Lower leg skin (tissue), 4 donors: Measurements from ENCODE around the gene KDM4B. TPM values are rescaled to one million over a fixed set of nuclear protein-coding genes. Genes with fewer than 3 reads are reported as not detected.

Experiments
- DNase-seq, 2 donors: peaks; one replicate each; pipeline ENCODE4 v3.0.0-alpha.2; 2019; ENCODE audit warnings: low spot score in 2 of 2
- H3K4me3 ChIP-seq: fragments of 200-600 bp; sonication (generic); 2 replicates; pipeline ENCODE4 v1.5.1; 2017; ENCODE audit warnings: mild to moderate bottlenecking, low read depth; ENCODE audit not compliant: poor library complexity, severe bottlenecking
- POLR2A ChIP-seq, 2 donors: fragments of 450-650 bp; IDR thresholded peaks; one replicate each; pipeline ENCODE4 v1.6.1; 2016 to 2017; ENCODE audit warnings: antibody characterized with exemption in 2 of 2, mild to moderate bottlenecking in 1 of 2, moderate library complexity in 1 of 2
- WGBS, 2 donors: methylation state at CpG; one replicate each; pipeline ENCODE4 v1.1.5; 2018; 5-methylcytosine and 5-hydroxymethylcytosine counted together
- intact Hi-C: fragments of 100-400 bp; cut with DNase I; formaldehyde crosslinking; loops from one replicate; pipeline ENCODE4 v1.15.0; 2023; ENCODE audit warnings: low total_unique reads
- total RNA-seq, 4 donors: library from RNA; depleted of rRNA; stranded (reverse); fragments of >200 nt; gene quantifications; one replicate each; pipeline ENCODE4 v1.1.0, GENCODE V29; 2016
- TF ChIP-seq, protein P1 (sequence below), 3 donors: fragments of 450-650 bp; IDR thresholded peaks; one replicate each; pipeline ENCODE4 v1.5.1; 2016; ENCODE audit warnings: antibody characterized with exemption in 3 of 3, mild to moderate bottlenecking in 3 of 3, moderate library complexity in 2 of 3

KDM4B gene
- total RNA-seq, 4 donors from 2014 or later, result 40.1 to 71.4 (median 51.3) TPM

DNA sequence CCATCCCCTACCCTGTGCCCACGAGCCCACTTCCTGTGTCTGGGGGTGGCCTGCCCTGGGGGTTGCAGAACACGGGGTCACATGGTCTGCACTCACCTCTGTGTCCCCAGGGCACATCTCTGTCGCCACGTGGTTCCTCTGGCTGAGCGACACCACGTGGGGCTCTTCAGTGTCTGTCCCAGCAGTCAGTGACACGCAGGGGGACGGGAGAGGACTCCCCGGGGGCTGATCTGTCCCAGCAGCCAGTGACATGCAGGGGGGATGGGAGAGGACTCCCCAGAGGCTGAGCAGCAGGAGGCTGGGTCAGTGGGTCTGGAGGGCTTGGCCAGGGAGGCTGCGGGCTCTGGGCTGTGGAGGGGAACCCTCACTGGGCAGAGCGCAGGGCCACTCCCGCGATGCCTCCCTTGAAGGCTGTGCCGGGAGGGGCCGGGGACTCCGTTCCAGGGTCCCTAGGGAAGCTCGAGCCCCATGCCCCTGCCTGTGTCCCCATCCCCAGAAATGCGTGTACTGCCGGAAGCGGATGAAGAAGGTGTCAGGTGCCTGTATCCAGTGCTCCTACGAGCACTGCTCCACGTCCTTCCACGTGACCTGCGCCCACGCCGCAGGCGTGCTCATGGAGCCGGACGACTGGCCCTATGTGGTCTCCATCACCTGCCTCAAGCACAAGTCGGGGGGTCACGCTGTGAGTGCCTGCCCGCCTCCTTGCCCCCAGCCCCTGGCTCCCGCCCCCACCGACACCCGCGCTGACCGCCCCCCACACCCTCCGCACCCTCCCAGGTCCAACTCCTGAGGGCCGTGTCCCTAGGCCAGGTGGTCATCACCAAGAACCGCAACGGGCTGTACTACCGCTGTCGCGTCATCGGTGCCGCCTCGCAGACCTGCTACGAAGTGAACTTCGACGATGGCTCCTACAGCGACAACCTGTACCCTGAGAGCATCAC lies 174.8 kb downstream of the KDM4B start:
- no peak for TF ChIP-seq POLR2A (IDR thresholded peaks at IDR 0.05)
- TF ChIP-seq, protein P1, sequence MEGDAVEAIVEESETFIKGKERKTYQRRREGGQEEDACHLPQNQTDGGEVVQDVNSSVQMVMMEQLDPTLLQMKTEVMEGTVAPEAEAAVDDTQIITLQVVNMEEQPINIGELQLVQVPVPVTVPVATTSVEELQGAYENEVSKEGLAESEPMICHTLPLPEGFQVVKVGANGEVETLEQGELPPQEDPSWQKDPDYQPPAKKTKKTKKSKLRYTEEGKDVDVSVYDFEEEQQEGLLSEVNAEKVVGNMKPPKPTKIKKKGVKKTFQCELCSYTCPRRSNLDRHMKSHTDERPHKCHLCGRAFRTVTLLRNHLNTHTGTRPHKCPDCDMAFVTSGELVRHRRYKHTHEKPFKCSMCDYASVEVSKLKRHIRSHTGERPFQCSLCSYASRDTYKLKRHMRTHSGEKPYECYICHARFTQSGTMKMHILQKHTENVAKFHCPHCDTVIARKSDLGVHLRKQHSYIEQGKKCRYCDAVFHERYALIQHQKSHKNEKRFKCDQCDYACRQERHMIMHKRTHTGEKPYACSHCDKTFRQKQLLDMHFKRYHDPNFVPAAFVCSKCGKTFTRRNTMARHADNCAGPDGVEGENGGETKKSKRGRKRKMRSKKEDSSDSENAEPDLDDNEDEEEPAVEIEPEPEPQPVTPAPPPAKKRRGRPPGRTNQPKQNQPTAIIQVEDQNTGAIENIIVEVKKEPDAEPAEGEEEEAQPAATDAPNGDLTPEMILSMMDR (IDR thresholded peaks at IDR 0.05), result no peak
- intact Hi-C loops, result no loop called here
- 91 to 92% methylated on average over 34 to 47 of the region's 51 CpGs for WGBS, 2 donors
- no peak for DNase-seq
- no peak overlapping the region for H3K4me3 ChIP-seq

DNA sequence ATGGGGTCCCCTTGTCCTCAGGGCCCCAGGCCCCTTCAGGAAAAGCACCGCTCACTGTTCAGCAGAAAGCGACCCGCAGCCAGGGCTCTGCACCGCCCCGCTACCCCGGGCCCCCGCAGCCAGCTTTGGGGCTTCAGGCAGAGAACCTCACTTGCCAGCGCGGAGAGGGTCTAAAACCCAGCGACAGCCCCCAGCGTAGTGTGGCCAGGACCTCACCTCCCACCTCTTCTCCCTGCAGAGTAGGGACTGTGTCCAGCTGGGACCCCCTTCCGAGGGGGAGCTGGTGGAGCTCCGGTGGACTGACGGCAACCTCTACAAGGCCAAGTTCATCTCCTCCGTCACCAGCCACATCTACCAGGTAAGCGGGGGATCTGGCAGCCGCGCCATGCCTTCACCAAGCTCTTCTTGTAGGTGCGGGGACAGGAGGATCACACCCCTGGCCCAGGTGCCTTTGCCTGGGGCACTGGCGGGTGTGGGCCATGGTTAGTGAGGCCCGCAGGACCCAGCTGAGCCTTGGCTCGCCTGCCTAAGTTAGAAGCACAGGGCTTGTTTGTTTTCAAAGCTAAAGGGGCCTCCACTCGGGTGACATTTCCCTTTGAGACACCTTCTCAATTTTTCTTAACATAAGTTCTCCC lies 175.7 kb downstream of the KDM4B start:
- WGBS, 2 donors, result 79 to 91% methylated on average over 18 to 20 of the region's 23 CpGs
- TF ChIP-seq, protein P1 (IDR thresholded peaks at IDR 0.05), result no peak
- TF ChIP-seq POLR2A (IDR thresholded peaks at IDR 0.05), result no peak
- no peak overlapping the region for H3K4me3 ChIP-seq
- intact Hi-C loops, result no loop called here
- DNase-seq, result no peak

DNA sequence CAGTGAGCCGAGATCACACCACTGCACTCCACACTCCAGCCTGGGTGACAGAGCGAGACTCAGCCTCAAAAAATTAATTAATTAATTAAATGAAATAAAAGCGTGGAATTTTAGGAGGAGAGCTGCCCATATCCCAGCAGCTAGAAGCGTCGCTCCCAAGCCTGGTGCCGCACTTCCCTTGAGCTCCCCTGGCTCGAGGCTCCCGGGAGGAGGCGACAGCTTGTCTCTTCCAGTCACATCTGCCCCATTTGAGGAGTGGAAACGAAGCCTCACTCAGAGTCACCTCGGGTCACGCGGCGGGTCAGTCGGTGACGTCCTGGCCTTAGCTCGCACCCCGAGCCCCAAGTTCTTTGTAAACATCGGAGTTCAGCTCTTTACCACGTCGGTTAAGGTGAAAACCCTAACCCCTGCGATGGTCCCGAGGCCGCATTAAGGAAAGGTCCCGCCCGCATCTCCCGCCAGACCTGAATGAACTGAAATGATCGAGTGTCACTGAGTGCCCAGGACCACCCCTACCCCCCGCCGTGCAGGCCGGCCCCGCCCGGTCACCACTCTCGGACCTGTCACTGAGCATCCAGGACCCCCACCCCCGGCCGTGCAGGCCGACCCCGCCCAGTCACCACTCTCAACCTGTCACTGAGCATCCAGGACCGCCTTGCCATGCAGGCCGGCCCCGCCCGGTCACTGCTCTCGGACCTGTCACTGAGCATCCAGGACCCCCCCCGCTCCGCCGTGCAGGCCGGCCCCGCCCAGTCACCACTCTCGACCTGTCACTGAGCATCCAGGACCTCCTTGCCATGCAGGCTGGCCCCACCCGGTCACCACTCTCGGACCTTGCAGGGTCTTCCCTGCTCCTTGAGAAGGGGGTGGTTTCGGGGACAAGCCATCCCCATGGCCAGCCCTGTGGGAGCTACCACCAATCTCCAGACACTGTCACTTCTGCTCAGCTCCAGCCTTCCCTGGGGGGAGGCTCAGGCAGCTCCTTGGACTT lies 176.9 kb downstream of the KDM4B start:
- DNase-seq, result no peak
- intact Hi-C loops, result no loop called here
- TF ChIP-seq, protein P1 (IDR thresholded peaks at IDR 0.05), result no peak
- TF ChIP-seq POLR2A (IDR thresholded peaks at IDR 0.05), result no peak
- no peak overlapping the region for H3K4me3 ChIP-seq
- 92 to 95% methylated on average over 48 to 51 of the region's 52 CpGs for WGBS, 2 donors

DNA sequence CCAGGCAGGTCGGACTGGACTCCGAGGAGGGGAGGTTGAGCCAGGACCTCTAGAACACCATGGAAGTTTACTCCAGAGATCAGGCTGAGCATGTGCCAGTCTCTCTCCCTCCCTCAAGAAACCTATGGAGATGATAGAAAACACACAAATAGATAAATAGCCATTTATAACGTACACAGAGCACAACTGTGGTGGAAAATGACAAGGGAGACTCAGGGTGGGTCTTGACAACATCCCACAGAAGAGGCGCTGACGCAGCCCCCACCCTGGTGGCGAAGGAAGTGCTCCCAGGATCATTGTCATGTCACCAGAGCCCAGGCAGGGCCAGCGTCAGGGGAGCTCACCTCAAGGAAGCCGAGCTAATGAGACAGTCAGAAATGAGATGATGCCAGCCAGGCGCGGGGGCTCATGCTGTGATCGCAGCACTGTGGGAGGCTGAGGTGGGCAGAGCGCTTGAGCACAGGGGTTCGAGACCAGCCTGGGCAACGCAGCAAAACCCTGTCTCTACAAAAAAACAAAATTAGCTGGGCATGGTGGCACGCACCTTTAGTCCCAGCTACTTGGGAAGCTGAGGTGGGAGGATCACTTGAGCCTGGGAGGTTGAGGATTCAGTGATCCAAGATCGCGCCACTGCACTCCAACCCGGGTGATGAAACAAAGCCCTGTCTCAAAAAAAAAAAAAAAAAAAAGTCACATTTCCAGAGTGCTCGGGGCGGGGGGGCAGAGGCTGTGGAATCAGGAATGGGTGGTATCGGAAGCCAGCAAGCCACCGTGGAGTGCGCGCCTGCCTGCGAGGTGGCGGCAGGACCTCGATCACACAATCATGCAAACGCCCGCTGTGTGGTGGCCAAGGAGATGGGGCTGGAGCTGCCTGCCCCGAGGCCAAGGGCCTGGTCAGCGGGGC lies 178.4 kb downstream of the KDM4B start:
- WGBS, 2 donors, result 64 to 71% methylated on average over 31 of the region's 31 CpGs
- no peak for DNase-seq
- TF ChIP-seq POLR2A (IDR thresholded peaks at IDR 0.05), result no peak
- TF ChIP-seq, protein P1 (IDR thresholded peaks at IDR 0.05), result no peak
- intact Hi-C loops, result no loop called here
- no peak overlapping the region for H3K4me3 ChIP-seq
